Ascending aorta (tissue), 2 donors: ENCODE measurements around the gene RNF144B. TPM values are rescaled to one million over a fixed set of nuclear protein-coding genes. Genes with fewer than 3 reads are reported as not detected.

Source experiments
- DNase-seq, 2 donors: peaks; one replicate each; pipeline ENCODE4 v3.0.0-alpha.2; 2019; ENCODE audit warnings: low spot score in 2 of 2
- H3K27ac ChIP-seq, 2 donors: fragments of 200-600 bp; sonication (generic); one replicate each; pipeline ENCODE4 v1.5.1; 2016 to 2017; ENCODE audit warnings: mild to moderate bottlenecking in 1 of 2
- H3K27me3 ChIP-seq: fragments of 200-600 bp; sonication (generic); one replicate; pipeline ENCODE4 v1.5.1; 2017
- H3K36me3 ChIP-seq, 2 donors: fragments of 200-600 bp; sonication (generic); one replicate each; pipeline ENCODE4 v1.5.1; 2016
- H3K4me1 ChIP-seq, 2 donors: fragments of 200-600 bp; sonication (generic); one replicate each; pipeline ENCODE4 v1.5.1; 2016 to 2017; ENCODE audit warnings: mild to moderate bottlenecking in 1 of 2
- H3K4me3 ChIP-seq, 2 donors: fragments of 200-600 bp; sonication (generic); one replicate each; pipeline ENCODE4 v1.5.1; 2016 to 2017; ENCODE audit warnings: mild to moderate bottlenecking in 1 of 2
- H3K9me3 ChIP-seq, 2 donors: fragments of 200-600 bp; sonication (generic); one replicate each; pipeline ENCODE4 v1.5.1; 2016
- CTCF ChIP-seq, 3 experiments: fragments of 200-600 bp in 2 of 3; fragments of 450-650 bp in 1 of 3; sonication (generic) in 2 of 3; IDR thresholded peaks; one replicate each; pipeline ENCODE4 v1.5.1; 2016 to 2019; ENCODE audit warnings: antibody characterized with exemption in 3 of 3, mild to moderate bottlenecking in 1 of 3, moderate library complexity in 1 of 3
- intact Hi-C: fragments of 100-400 bp; cut with DNase I; formaldehyde crosslinking; loops from one replicate; pipeline ENCODE4 v1.15.1; 2023
- total RNA-seq: library from RNA; depleted of rRNA; stranded (reverse); fragments of >200 nt; gene quantifications from one replicate; pipeline ENCODE4 v1.1.0, GENCODE V29; 2016

Gene RNF144B
- total RNA-seq, 1 donor from 2014 or later: 52.3 TPM

GRCh38 chr6:18465410-18466154, 78.4 kb downstream of the RNF144B start:
- Histone ChIP-seq H3K27ac (no peak overlapping the region), H3K4me3 (no peak overlapping the region), H3K9me3 (no peaks in the 10 kb centered on the region), H3K4me1 (peaks cover 0 to 3% of the 10 kb centered on the region in 2 donors), H3K36me3 (peaks cover 3 to 19% of the 10 kb centered on the region in 2 donors), H3K27me3 (no peaks in the 10 kb centered on the region)
- no peak for DNase-seq
- no peak for TF ChIP-seq CTCF (IDR thresholded peaks at IDR 0.05)
- intact Hi-C loops: no loop called here

GRCh38 chr6:18467741-18468502, 80.8 kb downstream of the RNF144B start:
- no peak for TF ChIP-seq CTCF (IDR thresholded peaks at IDR 0.05)
- peaks cover 3 to 17% of the 10 kb centered on the region in 2 donors for H3K36me3 ChIP-seq
- no peaks in the 10 kb centered on the region for H3K27me3 ChIP-seq
- no peak overlapping the region for H3K27ac ChIP-seq
- intact Hi-C loops: no loop called here
- H3K4me3 ChIP-seq: no peak overlapping the region
- peaks cover 0 to 3% of the 10 kb centered on the region in 2 donors for H3K4me1 ChIP-seq
- H3K9me3 ChIP-seq: no peaks in the 10 kb centered on the region
- DNase-seq: no peak

GRCh38 chr6:18468503-18468843, 81.3 kb downstream of the RNF144B start:
- Histone ChIP-seq H3K4me1 (peaks cover 0 to 3% of the 10 kb centered on the region in 2 donors), H3K9me3 (no peaks in the 10 kb centered on the region), H3K27ac (no peak overlapping the region), H3K4me3 (no peak overlapping the region), H3K27me3 (no peaks in the 10 kb centered on the region), H3K36me3 (peaks cover under 1 to 11% of the 10 kb centered on the region in 2 donors)
- DNase-seq: no peak
- intact Hi-C loops: no loop called here
- no peak for TF ChIP-seq CTCF (IDR thresholded peaks at IDR 0.05)

- H3K4me3 ChIP-seq: no peak overlapping the region
- no peaks in the 10 kb centered on the region for H3K9me3 ChIP-seq
- no peaks in the 10 kb centered on the region for H3K27me3 ChIP-seq
- no peak for DNase-seq
- intact Hi-C loops: no loop called here
- H3K4me1 ChIP-seq: peaks cover 0 to 3% of the 10 kb centered on the region in 2 donors
- no peak overlapping the region for H3K27ac ChIP-seq
- TF ChIP-seq CTCF (IDR thresholded peaks at IDR 0.05): no peak
- peaks cover 0 to 8% of the 10 kb centered on the region in 2 donors for H3K36me3 ChIP-seq
Observed at GRCh38 chr6:18469536-18469935, 82.4 kb downstream of the RNF144B start.

GRCh38 chr6:18471232-18471964, 84.2 kb downstream of the RNF144B start:
- H3K9me3 ChIP-seq: no peaks in the 10 kb centered on the region
- no peak overlapping the region for H3K27ac ChIP-seq
- no peaks in the 10 kb centered on the region for H3K36me3 ChIP-seq
- no peaks in the 10 kb centered on the region for H3K27me3 ChIP-seq
- TF ChIP-seq CTCF (IDR thresholded peaks at IDR 0.05): no peak
- H3K4me3 ChIP-seq: no peak overlapping the region
- no peak for DNase-seq
- peaks cover 0 to 3% of the 10 kb centered on the region in 2 donors for H3K4me1 ChIP-seq
- intact Hi-C loops: no loop called here
